ENCODE data around the gene DENND1A. TPM values are rescaled to one million over a fixed set of nuclear protein-coding genes. Genes with fewer than 3 reads are reported as not detected.

The DENND1A gene
- total and polyA plus RNA-seq, 11 donors, result 9.8 to 24.0 (median 14.7) TPM

- 42 to 45% (median 43%) methylated on average over 5 of the region's 5 CpGs for WGBS, 4 donors
- intact Hi-C loops (cut with DNase I), result no loop called here
- DNase-seq (no peak), ATAC-seq (no peak)
- peaks cover 0 to 15% (median 7%) of the 10 kb centered on the region in 12 donors for H3K4me1 ChIP-seq
- H3K9me3 ChIP-seq, result no peaks in the 10 kb centered on the region
- no peaks in the 10 kb centered on the region for H3K36me3 ChIP-seq
- H3K27me3 ChIP-seq, result no peaks in the 10 kb centered on the region
- no peak overlapping the region for H3K4me3 ChIP-seq
- no peak for TF ChIP-seq POLR2A (IDR thresholded peaks at IDR 0.05)
- TF ChIP-seq, protein P1, sequence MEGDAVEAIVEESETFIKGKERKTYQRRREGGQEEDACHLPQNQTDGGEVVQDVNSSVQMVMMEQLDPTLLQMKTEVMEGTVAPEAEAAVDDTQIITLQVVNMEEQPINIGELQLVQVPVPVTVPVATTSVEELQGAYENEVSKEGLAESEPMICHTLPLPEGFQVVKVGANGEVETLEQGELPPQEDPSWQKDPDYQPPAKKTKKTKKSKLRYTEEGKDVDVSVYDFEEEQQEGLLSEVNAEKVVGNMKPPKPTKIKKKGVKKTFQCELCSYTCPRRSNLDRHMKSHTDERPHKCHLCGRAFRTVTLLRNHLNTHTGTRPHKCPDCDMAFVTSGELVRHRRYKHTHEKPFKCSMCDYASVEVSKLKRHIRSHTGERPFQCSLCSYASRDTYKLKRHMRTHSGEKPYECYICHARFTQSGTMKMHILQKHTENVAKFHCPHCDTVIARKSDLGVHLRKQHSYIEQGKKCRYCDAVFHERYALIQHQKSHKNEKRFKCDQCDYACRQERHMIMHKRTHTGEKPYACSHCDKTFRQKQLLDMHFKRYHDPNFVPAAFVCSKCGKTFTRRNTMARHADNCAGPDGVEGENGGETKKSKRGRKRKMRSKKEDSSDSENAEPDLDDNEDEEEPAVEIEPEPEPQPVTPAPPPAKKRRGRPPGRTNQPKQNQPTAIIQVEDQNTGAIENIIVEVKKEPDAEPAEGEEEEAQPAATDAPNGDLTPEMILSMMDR (IDR thresholded peaks at IDR 0.05), result no peak
- H3K27ac ChIP-seq, result no peak overlapping the region
Measured at GRCh38 chr9:123933440-123934212, 3.7 kb upstream of the DENND1A start.

DNA sequence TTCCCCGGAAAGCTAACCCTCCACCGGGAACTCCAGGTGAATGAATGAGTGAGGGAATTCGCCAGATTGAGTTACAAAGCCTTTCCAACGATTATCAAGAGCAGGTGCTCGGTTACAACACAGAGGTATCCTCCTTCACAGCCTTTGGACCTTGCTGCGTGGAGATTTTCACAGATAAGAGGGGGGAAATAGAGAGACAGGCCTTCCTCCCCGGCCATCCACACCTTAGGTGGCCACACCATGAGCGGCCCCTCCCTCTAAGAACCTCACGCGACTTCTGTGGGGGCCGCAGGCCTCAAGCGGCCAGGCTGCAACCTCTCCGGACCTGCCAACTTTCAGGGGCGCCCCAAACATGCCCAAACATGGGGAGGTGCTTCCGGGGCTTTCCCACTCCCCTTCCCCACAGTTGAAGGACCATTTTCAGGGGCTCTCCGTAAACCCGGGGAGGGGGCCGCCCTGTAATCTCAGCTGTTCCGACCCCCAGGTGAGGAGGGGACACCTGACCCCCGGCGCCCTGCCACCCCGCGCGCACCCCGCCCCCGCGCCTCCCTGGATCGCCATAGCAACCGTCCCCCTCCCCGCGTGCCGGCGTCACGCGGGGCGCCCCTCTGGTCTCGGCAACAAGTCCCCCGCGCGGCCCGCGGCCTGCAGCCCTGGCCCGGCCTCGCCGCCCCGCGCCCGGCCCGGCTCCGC, 603 bp downstream of the DENND1A start:
- TF ChIP-seq POLR2A (IDR thresholded peaks at IDR 0.05), result no peak
- TF ChIP-seq, protein P1 (IDR thresholded peaks at IDR 0.05), result no peak
- Histone ChIP-seq H3K4me1 (peaks cover 0 to 47% (median 15%) of the 10 kb centered on the region in 12 donors), H3K27ac (peak overlapping the region in 11 of 12 donors; percentile 41 to 85 (median 70)), H3K9me3 (peaks cover 0 to under 1% (median 0%) of the 10 kb centered on the region in 12 donors), H3K27me3 (no peaks in the 10 kb centered on the region), H3K4me3 (peak overlapping the region; percentile 63 to 94 (median 78)), H3K36me3 (no peaks in the 10 kb centered on the region)
- ATAC-seq, result no peak
- peak in 2 of 5 donors; percentile 13 to 41 for DNase-seq
- WGBS, 4 donors, result 2 to 6% (median 4%) methylated on average over 18 to 50 of the region's 50 CpGs
- intact Hi-C loops (cut with DNase I), result loop anchor here in 3 of 10 donors (2.0 to 10.0 kb wide), 5 partner anchors 67 to 385 kb away; no protein-coding TSS in a partner anchor

DNA sequence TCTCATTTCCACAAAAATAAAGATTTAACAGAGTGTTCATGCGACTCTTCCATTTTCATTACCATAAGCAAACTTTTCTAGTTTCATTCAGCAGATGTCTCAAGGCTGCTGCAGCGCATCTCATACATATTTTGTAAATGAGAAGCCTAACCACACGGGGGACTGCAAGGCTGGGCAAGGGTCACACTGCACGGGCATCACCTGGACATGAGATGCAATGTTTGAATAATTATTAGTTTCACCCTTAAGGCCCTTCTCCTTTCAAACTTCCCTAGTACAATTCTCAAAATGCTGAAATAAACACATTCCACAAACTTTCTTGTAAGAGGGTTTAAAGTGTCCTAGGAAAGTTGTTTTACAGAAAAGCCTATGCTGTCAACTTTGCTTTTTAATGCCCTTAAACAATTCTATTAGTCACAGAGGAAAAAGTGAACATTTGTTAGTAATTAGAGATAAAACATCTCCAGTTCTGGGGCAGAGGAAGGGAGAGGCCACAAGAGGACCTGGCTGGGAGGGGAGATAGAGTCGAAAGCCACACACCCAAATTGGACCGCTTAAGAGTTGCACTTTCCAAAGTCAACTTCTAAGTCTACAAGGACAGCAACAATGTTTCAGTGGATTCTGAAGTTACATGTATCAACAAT, 1.3 kb downstream of the DENND1A start:
- peak overlapping the region in 11 of 12 donors; percentile 63 to 94 (median 79) for H3K4me3 ChIP-seq
- no peaks in the 10 kb centered on the region for H3K27me3 ChIP-seq
- no peak for TF ChIP-seq POLR2A (IDR thresholded peaks at IDR 0.05)
- TF ChIP-seq, protein P1 (IDR thresholded peaks at IDR 0.05), result no peak
- intact Hi-C loops (cut with DNase I), result loop anchor here in 3 of 10 donors (2.0 to 10.0 kb wide), 5 partner anchors 66 to 384 kb away; no protein-coding TSS in a partner anchor
- peaks cover 0 to 50% (median 15%) of the 10 kb centered on the region in 12 donors for H3K4me1 ChIP-seq
- peak in 2 of 5 donors; percentile 19 to 30 for DNase-seq
- ATAC-seq, result peak in 2 of 4 donors; percentile 29 to 67
- peak overlapping the region in 10 of 12 donors; percentile 41 to 85 (median 72) for H3K27ac ChIP-seq
- H3K9me3 ChIP-seq, result peaks cover 0 to 7% (median 0%) of the 10 kb centered on the region in 12 donors
- no peaks in the 10 kb centered on the region for H3K36me3 ChIP-seq
- WGBS, 4 donors, result 55 to 61% (median 58%) methylated on average over 6 of the region's 6 CpGs

All from heart left ventricle (tissue), 16 donors.